HEK293T (cell line): ENCODE measurements around the gene MYLK.

Source experiments
- CTCF ChIA-PET: fragments of 350-600 bp; formaldehyde crosslinking; extraction: SDS; loops from one replicate; lab custom pipeline; 2021; ENCODE audit warnings: antibody characterized with exemption, inconsistent platforms; lab: Yijun Ruan, JAX
- POLR2A ChIA-PET: fragments of 350-600 bp; formaldehyde crosslinking; extraction: SDS; loops from one replicate; lab custom pipeline; 2020; ENCODE audit warnings: antibody characterized with exemption, inconsistent platforms; lab: Yijun Ruan, JAX
- DNase-seq: peaks from one replicate; pipeline ENCODE4 v3.0.0; 2012; ENCODE audit warnings: mixed read lengths; ENCODE audit errors: extremely low spot score
- ARNT ChIP-seq: fragments of 450-650 bp; IDR thresholded peaks from 2 replicates; pipeline ENCODE4 v1.6.1; 2017; ENCODE audit warnings: mild to moderate bottlenecking
- BHLHE40 ChIP-seq: fragments of 450-650 bp; IDR thresholded peaks from 2 replicates; pipeline ENCODE4 v1.6.1; 2016; ENCODE audit warnings: mild to moderate bottlenecking, moderate library complexity, borderline replicate concordance
- CTBP1 ChIP-seq: fragments of 450-650 bp; IDR thresholded peaks from 2 replicates; pipeline ENCODE4 v1.6.1; 2016; ENCODE audit warnings: borderline replicate concordance
- ELF4 ChIP-seq: fragments of 450-650 bp; IDR thresholded peaks from 2 replicates; pipeline ENCODE4 v1.6.1; 2017; ENCODE audit warnings: antibody characterized with exemption
- FOXA1 ChIP-seq: fragments of 450-650 bp; IDR thresholded peaks from 2 replicates; pipeline ENCODE4 v1.6.1; 2016; ENCODE audit warnings: mild to moderate bottlenecking
- FOXK2 ChIP-seq: fragments of 450-650 bp; IDR thresholded peaks from 2 replicates; pipeline ENCODE4 v1.6.1; 2016; ENCODE audit warnings: mild to moderate bottlenecking
- FOXM1 ChIP-seq: fragments of 450-650 bp; IDR thresholded peaks from 2 replicates; pipeline ENCODE4 v1.6.1; 2017; ENCODE audit warnings: mild to moderate bottlenecking, borderline replicate concordance
- HDGF ChIP-seq: fragments of 450-650 bp; IDR thresholded peaks from 2 replicates; pipeline ENCODE4 v1.6.1; 2017; ENCODE audit warnings: antibody characterized with exemption, borderline replicate concordance
- L3MBTL2 ChIP-seq: fragments of 450-650 bp; conservative IDR thresholded peaks from 2 replicates; pipeline ENCODE4 v1.6.1; 2016; ENCODE audit warnings: mild to moderate bottlenecking
- LEF1 ChIP-seq: fragments of 450-650 bp; IDR thresholded peaks from 2 replicates; pipeline ENCODE4 v1.6.1; 2017; ENCODE audit warnings: mild to moderate bottlenecking, borderline replicate concordance
- NFRKB ChIP-seq: fragments of 450-650 bp; IDR thresholded peaks from 2 replicates; pipeline ENCODE4 v1.6.1; 2016; ENCODE audit warnings: mild to moderate bottlenecking, moderate library complexity
- SP1 ChIP-seq: fragments of 450-650 bp; IDR thresholded peaks from 2 replicates; pipeline ENCODE4 v1.6.1; 2017
- SUZ12 ChIP-seq: fragments of 450-650 bp; IDR thresholded peaks from 2 replicates; pipeline ENCODE4 v1.6.1; 2016; ENCODE audit warnings: mild to moderate bottlenecking
- TARDBP ChIP-seq: fragments of 450-650 bp; IDR thresholded peaks from 2 replicates; pipeline ENCODE4 v1.6.1; 2016
- ZNF384 ChIP-seq: fragments of 450-650 bp; IDR thresholded peaks from 2 replicates; pipeline ENCODE4 v1.6.1; 2016
- TF ChIP-seq, protein P1 (sequence below): fragments of 450-650 bp; IDR thresholded peaks from 2 replicates; pipeline ENCODE4 v1.6.1; 2016

MYLK gene

GRCh38 chr3:123750209-123750608, 133.9 kb downstream of the MYLK start:
- POLR2A ChIA-PET = no interaction called here
- DNase-seq = no peak
- CTCF ChIA-PET = interaction anchor here (0.6 kb wide), 1 partner anchor 9 kb away, joined by 3 read pairs; no protein-coding TSS in a partner anchor
- TF ChIP-seq L3MBTL2 (no peak), FOXK2 (no peak)

DNA sequence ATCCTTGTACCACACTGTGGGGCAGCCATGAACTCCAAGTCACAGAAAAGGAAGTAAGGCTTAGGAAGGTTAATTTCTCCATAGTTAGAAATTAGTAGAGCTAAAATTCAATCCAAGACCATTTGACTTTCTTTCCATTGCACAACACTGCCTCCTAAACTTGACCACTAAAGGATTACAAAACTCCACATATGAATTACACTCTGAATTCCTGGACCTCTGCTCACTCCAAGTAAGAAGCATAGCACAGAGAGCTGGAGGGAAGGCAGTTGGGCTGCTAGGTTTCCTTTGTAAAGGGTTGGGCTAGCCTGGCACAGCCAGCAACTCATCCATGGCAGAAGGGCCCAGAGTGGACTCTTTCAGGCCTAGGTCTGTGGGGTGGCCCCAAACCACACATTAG, 134.4 kb downstream of the MYLK start:
- no peak for DNase-seq
- POLR2A ChIA-PET = no interaction called here
- CTCF ChIA-PET = no interaction called here
- no peak for TF ChIP-seq SUZ12

GRCh38 chr3:123745184-123745855, 138.8 kb downstream of the MYLK start:
- ChIA-PET CTCF (interaction anchor here (0.6 kb wide), 1 partner anchor 216 kb away, joined by 3 read pairs; no protein-coding TSS in a partner anchor), POLR2A (no interaction called here)

DNA sequence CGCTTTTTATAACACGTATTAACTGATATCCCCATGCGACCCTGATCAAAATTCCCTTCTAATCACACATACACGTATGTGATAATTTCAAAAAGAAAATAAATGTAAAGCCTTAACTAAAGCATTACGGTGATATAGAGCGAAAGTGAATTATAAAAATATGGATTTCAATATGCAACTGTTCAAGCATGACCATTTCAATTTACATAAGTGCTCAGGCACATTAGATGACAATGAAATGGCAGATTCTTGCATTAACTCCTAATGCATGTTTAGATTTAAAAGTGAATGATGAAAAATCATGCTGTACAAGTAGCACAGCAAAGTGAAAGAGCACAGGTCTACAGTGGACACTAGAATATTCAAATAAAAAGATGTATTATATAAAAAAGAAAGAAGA, 140.1 kb downstream of the MYLK start:
- ChIA-PET POLR2A (no interaction called here), CTCF (no interaction called here)
- TF ChIP-seq FOXK2 (no peak), FOXA1 (no peak), LEF1 (no peak), L3MBTL2 (no peak), CTBP1 (no peak), HDGF (no peak)
- TF ChIP-seq, protein P1, sequence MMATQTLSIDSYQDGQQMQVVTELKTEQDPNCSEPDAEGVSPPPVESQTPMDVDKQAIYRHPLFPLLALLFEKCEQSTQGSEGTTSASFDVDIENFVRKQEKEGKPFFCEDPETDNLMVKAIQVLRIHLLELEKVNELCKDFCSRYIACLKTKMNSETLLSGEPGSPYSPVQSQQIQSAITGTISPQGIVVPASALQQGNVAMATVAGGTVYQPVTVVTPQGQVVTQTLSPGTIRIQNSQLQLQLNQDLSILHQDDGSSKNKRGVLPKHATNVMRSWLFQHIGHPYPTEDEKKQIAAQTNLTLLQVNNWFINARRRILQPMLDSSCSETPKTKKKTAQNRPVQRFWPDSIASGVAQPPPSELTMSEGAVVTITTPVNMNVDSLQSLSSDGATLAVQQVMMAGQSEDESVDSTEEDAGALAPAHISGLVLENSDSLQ = no peak
- DNase-seq = no peak

More at GRCh38 chr3:123745184-123745855, 138.8 kb downstream of the MYLK start:
- DNase-seq = no peak
- TF ChIP-seq SP1 (no peak), BHLHE40 (no peak), FOXA1 (no peak), SUZ12 (no peak), TARDBP (no peak), HDGF (no peak), ELF4 (no peak), NFRKB (no peak), FOXM1 (no peak), FOXK2 (no peak), ARNT (no peak), L3MBTL2 (no peak), ZNF384 (no peak), CTBP1 (no peak), LEF1 (no peak)
- TF ChIP-seq, protein P1 = no peak

DNA sequence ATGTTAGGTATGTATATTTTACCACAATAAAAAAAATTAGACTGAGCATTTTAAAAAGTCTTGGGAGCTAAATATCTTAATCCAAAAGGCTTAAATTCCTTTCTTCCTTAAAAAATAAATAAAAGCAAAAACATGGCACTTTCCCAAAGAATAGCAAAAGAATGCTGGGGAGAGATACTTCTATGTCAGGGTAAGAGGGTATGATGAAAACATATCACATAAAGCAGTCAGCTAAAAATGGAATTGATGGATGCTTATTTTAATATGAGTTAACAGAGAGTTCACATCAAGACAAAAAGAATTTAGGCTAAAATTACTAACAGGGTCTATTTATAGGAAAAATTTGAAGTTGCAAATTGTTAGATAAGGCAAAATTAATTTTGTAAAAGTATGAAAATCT, 141.0 kb downstream of the MYLK start:
- CTCF ChIA-PET = interaction anchor here (2.0 kb wide), 1 partner anchor 19 kb away, joined by 5 read pairs; no protein-coding TSS in a partner anchor
- no peak for TF ChIP-seq L3MBTL2
- no peak for TF ChIP-seq TARDBP
- TF ChIP-seq SP1 = no peak
- no peak for TF ChIP-seq ELF4
- no peak for DNase-seq
- POLR2A ChIA-PET = no interaction called here

- TF ChIP-seq CTBP1 = no peak
- TF ChIP-seq SP1 = no peak
- TF ChIP-seq, protein P1 = no peak
- TF ChIP-seq FOXM1 = no peak
- no peak for TF ChIP-seq HDGF
- no peak for TF ChIP-seq L3MBTL2
- TF ChIP-seq ELF4 = no peak
- no peak for TF ChIP-seq FOXA1
- no peak for TF ChIP-seq LEF1
- no peak for TF ChIP-seq BHLHE40
- no peak for TF ChIP-seq SUZ12
- no peak for TF ChIP-seq ARNT
- no peak for TF ChIP-seq FOXK2
- no peak for TF ChIP-seq NFRKB
- TF ChIP-seq TARDBP = no peak
- TF ChIP-seq ZNF384 = no peak
- ChIA-PET POLR2A (no interaction called here), CTCF (interaction anchor here (0.6 kb wide), 1 partner anchor 10 kb away, joined by 3 read pairs; no protein-coding TSS in a partner anchor)
- no peak for DNase-seq
Observed at GRCh38 chr3:123741041-123741511, 143.1 kb downstream of the MYLK start.

GRCh38 chr3:123740391-123740822, 143.7 kb downstream of the MYLK start:
- CTCF ChIA-PET = no interaction called here
- no peak for DNase-seq
- no peak for TF ChIP-seq FOXA1
- TF ChIP-seq, protein P1 = no peak
- TF ChIP-seq LEF1 = no peak
- no peak for TF ChIP-seq SP1
- TF ChIP-seq NFRKB = no peak
- no peak for TF ChIP-seq HDGF
- TF ChIP-seq BHLHE40 = no peak
- no peak for TF ChIP-seq FOXK2
- TF ChIP-seq SUZ12 = no peak
- TF ChIP-seq ARNT = no peak
- TF ChIP-seq CTBP1 = no peak
- no peak for TF ChIP-seq ZNF384
- POLR2A ChIA-PET = no interaction called here
